Neutrophil (primary cell): ENCODE data around the gene ZG16.
A peak's percentile ranks its signal among the peaks of the same experiment; 100 is the strongest.

Source experiments
- H3K27ac ChIP-seq: fragments of 200-600 bp; sonication (generic); 2 replicates; pipeline ENCODE4 v1.5.1; 2016; ENCODE audit warnings: mild to moderate bottlenecking, moderate library complexity
- H3K27me3 ChIP-seq: fragments of 200-600 bp; sonication (generic); 2 replicates; pipeline ENCODE4 v1.6.0; 2016; ENCODE audit warnings: mild to moderate bottlenecking
- H3K36me3 ChIP-seq: fragments of 200-600 bp; sonication (generic); 2 replicates; pipeline ENCODE4 v1.5.1; 2017
- H3K4me1 ChIP-seq, 2 experiments: fragments of 200-600 bp in 1 of 2; sonication (generic) in 1 of 2; 1 replicate in 1 of 2; 2 replicates in 1 of 2; pipeline versions ENCODE4 v1.5.1 to v1.6.1; 2013 to 2016; ENCODE audit warnings: low read depth in 1 of 2, low read length in 1 of 2, mild to moderate bottlenecking in 1 of 2, moderate library complexity in 1 of 2; ENCODE audit not compliant: control insufficient read depth in 1 of 2, insufficient read depth in 1 of 2
- H3K4me3 ChIP-seq, 2 experiments: fragments of 200-600 bp in 1 of 2; sonication (generic) in 1 of 2; 1 replicate in 1 of 2; 2 replicates in 1 of 2; pipeline ENCODE4 v1.5.1; 2013 to 2016; ENCODE audit warnings: low read depth in 1 of 2, low read length in 1 of 2, mild to moderate bottlenecking in 1 of 2, moderate library complexity in 1 of 2
- H3K9me3 ChIP-seq: fragments of 200-600 bp; sonication (generic); 2 replicates; pipeline ENCODE4 v1.5.1; 2016
- TF ChIP-seq, protein P1 (sequence below): fragments of 200-600 bp; sonication (generic); IDR thresholded peaks from 2 replicates; pipeline ENCODE4 v1.5.1; 2016; ENCODE audit warnings: antibody characterized with exemption

The ZG16 gene

DNA sequence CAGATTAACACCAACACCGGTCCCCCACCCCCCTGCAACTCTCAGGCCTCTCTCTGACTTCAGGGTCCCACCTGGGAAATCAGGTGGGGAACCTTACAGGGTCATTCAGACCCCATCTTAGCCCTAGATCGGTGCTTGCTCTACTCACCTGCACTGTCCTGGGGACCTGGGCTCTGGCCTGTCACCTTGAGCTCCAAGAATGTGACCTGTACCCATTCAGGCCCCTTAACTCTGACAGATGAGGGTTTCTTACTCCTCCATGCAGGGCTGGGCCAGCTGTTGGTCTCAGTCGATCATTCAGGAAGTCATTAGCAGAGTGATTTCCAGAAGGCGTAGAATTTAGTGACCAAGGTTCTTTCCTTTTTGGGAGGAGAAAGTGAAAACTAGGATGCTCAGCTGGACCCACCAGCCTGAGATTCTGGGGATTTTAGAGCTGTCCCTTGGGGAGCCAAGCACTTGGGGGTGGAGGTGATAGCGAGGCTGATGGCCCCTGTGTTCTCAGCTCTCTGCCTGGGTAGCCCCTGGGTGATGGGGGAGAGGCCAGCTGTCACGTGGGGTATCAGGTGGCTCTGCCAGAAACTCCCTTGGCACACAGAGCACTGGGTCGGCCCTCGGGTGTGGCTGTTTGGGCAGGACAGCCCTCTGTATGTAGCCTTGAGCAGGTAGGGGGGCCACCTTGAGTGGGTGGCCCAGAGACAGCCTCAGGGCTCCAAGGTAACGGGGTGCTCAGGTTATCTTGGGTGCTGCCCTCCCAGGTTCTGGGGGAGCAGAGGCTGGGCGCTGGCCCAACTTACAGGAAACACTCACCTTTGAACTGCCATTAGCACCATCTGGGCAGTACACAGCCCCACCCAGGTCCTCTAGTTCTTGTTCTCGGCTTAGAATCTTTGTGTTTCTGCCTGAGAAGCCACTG is 42.9 kb downstream of the ZG16 start:
- no peaks in the 10 kb centered on the region for H3K9me3 ChIP-seq
- H3K4me3 ChIP-seq = peak overlapping the region; percentile 84 to 99
- TF ChIP-seq, protein P1, sequence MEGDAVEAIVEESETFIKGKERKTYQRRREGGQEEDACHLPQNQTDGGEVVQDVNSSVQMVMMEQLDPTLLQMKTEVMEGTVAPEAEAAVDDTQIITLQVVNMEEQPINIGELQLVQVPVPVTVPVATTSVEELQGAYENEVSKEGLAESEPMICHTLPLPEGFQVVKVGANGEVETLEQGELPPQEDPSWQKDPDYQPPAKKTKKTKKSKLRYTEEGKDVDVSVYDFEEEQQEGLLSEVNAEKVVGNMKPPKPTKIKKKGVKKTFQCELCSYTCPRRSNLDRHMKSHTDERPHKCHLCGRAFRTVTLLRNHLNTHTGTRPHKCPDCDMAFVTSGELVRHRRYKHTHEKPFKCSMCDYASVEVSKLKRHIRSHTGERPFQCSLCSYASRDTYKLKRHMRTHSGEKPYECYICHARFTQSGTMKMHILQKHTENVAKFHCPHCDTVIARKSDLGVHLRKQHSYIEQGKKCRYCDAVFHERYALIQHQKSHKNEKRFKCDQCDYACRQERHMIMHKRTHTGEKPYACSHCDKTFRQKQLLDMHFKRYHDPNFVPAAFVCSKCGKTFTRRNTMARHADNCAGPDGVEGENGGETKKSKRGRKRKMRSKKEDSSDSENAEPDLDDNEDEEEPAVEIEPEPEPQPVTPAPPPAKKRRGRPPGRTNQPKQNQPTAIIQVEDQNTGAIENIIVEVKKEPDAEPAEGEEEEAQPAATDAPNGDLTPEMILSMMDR = no peak
- peaks cover 75 to 90% of the 10 kb centered on the region in 2 experiments for H3K4me1 ChIP-seq
- no peaks in the 10 kb centered on the region for H3K27me3 ChIP-seq
- peak overlapping the region; percentile 89 for H3K27ac ChIP-seq
- H3K36me3 ChIP-seq = no peaks in the 10 kb centered on the region

DNA sequence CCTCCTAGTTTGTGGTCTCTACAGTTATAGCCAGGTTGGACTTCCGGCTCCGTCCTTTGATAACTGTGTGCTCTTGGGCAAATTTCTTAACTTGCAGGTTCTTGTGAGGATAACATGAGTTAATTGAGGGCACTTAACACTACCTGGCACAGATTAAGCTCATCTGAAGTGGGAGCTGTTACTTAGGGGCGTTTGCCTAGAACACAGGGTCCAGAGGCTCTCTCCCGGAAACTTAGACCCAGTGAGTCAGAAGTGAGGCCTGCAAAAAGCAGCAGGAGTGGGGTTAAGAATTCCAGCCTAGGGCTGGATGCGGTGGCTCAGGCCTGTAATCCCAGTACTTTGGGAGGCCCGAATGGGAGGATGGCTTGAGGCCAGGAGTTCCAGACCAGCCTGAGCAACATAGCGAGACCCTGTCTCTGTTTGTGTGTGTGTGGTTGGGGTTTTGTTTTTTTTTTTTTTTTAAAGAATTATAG is 43.6 kb downstream of the ZG16 start:
- Histone ChIP-seq H3K4me1 (peaks cover 79 to 93% of the 10 kb centered on the region in 2 experiments), H3K4me3 (peak overlapping the region; percentile 84 to 99)
- TF ChIP-seq, protein P1 = no peak

DNA sequence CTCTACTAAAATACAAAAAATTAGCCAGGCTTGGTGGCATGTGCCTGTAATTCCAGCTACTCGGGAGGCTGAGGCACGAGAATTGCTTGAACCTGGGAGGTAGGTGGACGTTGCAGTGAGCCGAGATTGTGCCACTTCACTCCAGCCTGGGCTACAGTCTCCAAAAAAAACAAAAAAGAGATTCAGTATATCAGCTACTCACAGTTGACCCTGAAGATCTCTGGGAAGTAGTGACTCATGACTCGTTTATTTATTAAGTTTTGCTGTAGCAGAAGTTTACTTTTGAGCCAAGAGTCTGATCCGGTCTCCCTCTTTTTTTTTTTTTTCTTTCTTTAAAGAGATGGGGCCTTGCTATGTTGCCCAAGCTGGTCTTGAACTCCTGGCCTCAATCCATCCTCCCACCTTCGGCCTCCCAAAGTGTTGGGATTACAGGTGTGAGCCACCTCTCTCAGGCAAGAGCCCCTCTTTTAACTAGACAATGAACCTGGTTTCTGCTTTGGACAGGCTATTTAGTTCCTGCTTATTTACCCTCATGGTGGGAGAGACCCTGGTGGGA is 46.6 kb downstream of the ZG16 start:
- Histone ChIP-seq H3K27ac (peak overlapping the region; percentile 65), H3K36me3 (peaks cover 2% of the 10 kb centered on the region), H3K4me3 (no peak overlapping the region), H3K27me3 (no peaks in the 10 kb centered on the region), H3K4me1 (peaks cover 69 to 73% of the 10 kb centered on the region in 2 experiments), H3K9me3 (no peaks in the 10 kb centered on the region)
- TF ChIP-seq, protein P1 = no peak

More for the DNA sequence above, 43.6 kb downstream of the ZG16 start:
- Histone ChIP-seq H3K27ac (peak overlapping the region; percentile 89), H3K27me3 (no peaks in the 10 kb centered on the region), H3K36me3 (no peaks in the 10 kb centered on the region), H3K9me3 (no peaks in the 10 kb centered on the region)

DNA sequence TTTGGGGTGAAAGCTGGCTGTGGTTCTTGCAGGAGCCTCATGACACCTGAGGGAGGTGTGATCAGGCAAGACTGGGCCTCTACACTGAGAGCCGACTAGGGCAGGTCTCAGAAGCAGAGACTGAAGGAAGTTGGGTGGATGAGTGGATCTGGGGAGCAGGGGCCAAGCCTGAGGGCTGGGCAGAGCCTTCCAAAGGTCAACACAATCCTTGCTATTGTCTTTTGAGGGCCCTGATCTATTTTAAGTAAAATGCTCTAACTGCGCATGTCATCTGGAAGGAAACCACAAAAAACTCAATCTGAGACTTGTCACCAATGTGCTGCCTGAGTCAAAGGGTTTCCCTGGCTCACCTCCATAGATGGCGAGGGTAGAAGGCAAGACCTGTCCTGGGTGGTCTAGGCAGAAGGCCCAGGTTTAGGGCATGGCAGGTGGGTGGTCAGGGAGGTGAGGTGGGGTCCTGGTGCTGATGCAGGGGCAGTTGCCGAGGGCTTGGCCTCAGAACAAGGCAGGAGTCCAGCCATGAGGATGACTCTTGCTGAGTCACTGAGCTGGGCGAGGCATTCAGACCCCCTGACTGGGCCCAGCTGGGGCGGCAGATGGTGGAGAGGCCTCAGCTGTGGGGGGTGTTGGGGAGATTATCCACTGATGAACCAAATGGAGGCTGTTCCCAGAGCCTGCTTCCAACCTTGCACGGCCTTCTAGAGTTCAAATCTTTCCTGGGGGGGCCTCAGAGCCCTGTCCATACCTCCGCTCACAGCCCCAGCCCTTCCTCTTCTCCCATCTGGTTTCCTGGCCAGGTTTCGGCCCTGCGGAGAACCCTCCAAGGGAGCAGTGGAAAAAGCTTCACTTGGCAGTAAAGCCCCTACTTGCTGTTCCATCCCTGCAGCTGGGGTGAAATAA is 47.3 kb downstream of the ZG16 start:
- TF ChIP-seq, protein P1 = no peak
- Histone ChIP-seq H3K9me3 (no peaks in the 10 kb centered on the region), H3K27ac (peak overlapping the region; percentile 65), H3K4me1 (peaks cover 64 to 66% of the 10 kb centered on the region in 2 experiments), H3K27me3 (no peaks in the 10 kb centered on the region), H3K36me3 (peaks cover 9% of the 10 kb centered on the region), H3K4me3 (no peak overlapping the region)

DNA sequence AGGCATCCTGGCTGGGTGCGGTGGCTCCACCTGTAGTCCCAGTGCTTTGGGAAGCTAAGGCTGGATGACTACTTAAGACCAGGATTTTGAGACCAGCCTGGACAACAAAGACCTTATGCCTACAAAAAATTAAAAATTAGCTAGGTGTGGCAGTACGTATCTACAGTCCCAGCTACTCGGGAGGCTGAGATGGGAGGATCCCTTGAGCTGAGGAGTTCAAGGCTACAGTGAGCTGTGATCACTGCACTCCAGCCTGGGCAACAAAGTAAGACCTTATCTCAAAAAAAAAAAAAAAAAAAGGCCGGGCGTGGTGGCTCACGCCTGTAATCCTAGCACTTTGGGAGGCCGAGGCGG is 48.3 kb downstream of the ZG16 start:
- TF ChIP-seq, protein P1 = no peak
- peak overlapping the region; percentile 65 for H3K27ac ChIP-seq
- no peaks in the 10 kb centered on the region for H3K27me3 ChIP-seq
- H3K36me3 ChIP-seq = peaks cover 19% of the 10 kb centered on the region
- H3K4me3 ChIP-seq = no peak overlapping the region
- peaks cover 57 to 60% of the 10 kb centered on the region in 2 experiments for H3K4me1 ChIP-seq
- H3K9me3 ChIP-seq = no peaks in the 10 kb centered on the region
